ENCODE results near the gene SNAI1. TPM values are rescaled to one million over a fixed set of nuclear protein-coding genes. Genes with fewer than 3 reads are reported as not detected.
"Not testable (repeated sequence)": the region's sequence is repeated elsewhere in the genome, so short reads cannot be mapped to it uniquely, and the experiment has no call there.

The SNAI1 gene
- total and polyA plus RNA-seq, 7 donors = 0.60 to 2.9 (median 1.8) TPM

- peak; percentile 90 for DNase-seq
- Histone ChIP-seq H3K27ac (peak overlapping the region; percentile 69 to 79 (median 71)), H3K27me3 (no peaks in the 10 kb centered on the region), H3K4me1 (peaks cover 0 to 66% (median 55%) of the 10 kb centered on the region in 4 donors), H3K4me3 (no peak overlapping the region), H3K9me3 (no peaks in the 10 kb centered on the region), H3K36me3 (no peaks in the 10 kb centered on the region)
- intact Hi-C loops (cut with DNase I) = no loop called here
- 55 to 62% methylated on average over 22 of the region's 22 CpGs for WGBS, 2 donors
- TF ChIP-seq EP300 (IDR thresholded peaks at IDR 0.05) = no peak
- peak in 2 of 4 donors; percentile 18 to 32 for TF ChIP-seq POLR2AphosphoS5 (IDR thresholded peaks at IDR 0.05)
These were observed 6.7 kb downstream of the SNAI1 start for GRCh38 chr20:49989234-49990065.

- H3K4me3 ChIP-seq = no peak overlapping the region
- intact Hi-C loops (cut with DNase I) = no loop called here
These were observed 7.5 kb downstream of the SNAI1 start for GRCh38 chr20:49990271-49990720.

GRCh38 chr20:49993301-49993751 lies 10.5 kb downstream of the SNAI1 start:
- Histone ChIP-seq H3K27me3 (no peaks in the 10 kb centered on the region), H3K4me3 (no peak overlapping the region), H3K4me1 (peaks cover 0 to 27% (median 25%) of the 10 kb centered on the region in 4 donors), H3K27ac (no peak overlapping the region), H3K36me3 (no peaks in the 10 kb centered on the region), H3K9me3 (no peaks in the 10 kb centered on the region)
- DNase-seq = no peak
- TF ChIP-seq POLR2A (IDR thresholded peaks at IDR 0.05) = no peak
- TF ChIP-seq EP300 (IDR thresholded peaks at IDR 0.05) = no peak
- TF ChIP-seq CTCF (IDR thresholded peaks at IDR 0.05) = no peak
- no peak for TF ChIP-seq POLR2AphosphoS5 (IDR thresholded peaks at IDR 0.05)
- 51 to 77% methylated on average over 6 of the region's 6 CpGs for WGBS, 2 donors
- intact Hi-C loops (cut with DNase I) = no loop called here

More at GRCh38 chr20:49990271-49990720, 7.5 kb downstream of the SNAI1 start:
- TF ChIP-seq POLR2A (IDR thresholded peaks at IDR 0.05) = no peak
- TF ChIP-seq POLR2AphosphoS5 (IDR thresholded peaks at IDR 0.05) = peak in 2 of 4 donors; percentile 9 to 14
- TF ChIP-seq CTCF (IDR thresholded peaks at IDR 0.05) = no peak
- no peaks in the 10 kb centered on the region for H3K9me3 ChIP-seq
- 19 to 55% methylated on average over 9 of the region's 9 CpGs for WGBS, 2 donors
- peaks cover 0 to 58% (median 47%) of the 10 kb centered on the region in 4 donors for H3K4me1 ChIP-seq
- DNase-seq = no peak
- no peaks in the 10 kb centered on the region for H3K36me3 ChIP-seq
- H3K27me3 ChIP-seq = no peaks in the 10 kb centered on the region
- peak overlapping the region; percentile 69 to 79 (median 71) for H3K27ac ChIP-seq

GRCh38 chr20:49995586-49995985 lies 12.8 kb downstream of the SNAI1 start:
- DNase-seq = no peak
- no peak for TF ChIP-seq POLR2A (IDR thresholded peaks at IDR 0.05)
- TF ChIP-seq EP300 (IDR thresholded peaks at IDR 0.05) = no peak
- no peak for TF ChIP-seq POLR2AphosphoS5 (IDR thresholded peaks at IDR 0.05)
- TF ChIP-seq CTCF (IDR thresholded peaks at IDR 0.05) = no peak
- H3K4me1 ChIP-seq = peaks cover 0 to 5% (median 3%) of the 10 kb centered on the region in 4 donors
- H3K4me3 ChIP-seq = no peak overlapping the region
- intact Hi-C loops (cut with DNase I) = no loop called here
- no peaks in the 10 kb centered on the region for H3K9me3 ChIP-seq
- WGBS, 2 donors = 86 to 89% methylated on average over 3 of the region's 3 CpGs
- H3K27me3 ChIP-seq = no peaks in the 10 kb centered on the region
- no peak overlapping the region for H3K27ac ChIP-seq
- H3K36me3 ChIP-seq = no peaks in the 10 kb centered on the region

GRCh38 chr20:49998478-49999188 lies 15.9 kb downstream of the SNAI1 start:
- DNase-seq; H3K9me3 ChIP-seq; H3K36me3 ChIP-seq; H3K27me3 ChIP-seq; H3K27ac ChIP-seq; H3K4me1 ChIP-seq; intact Hi-C loops (cut with DNase I); H3K4me3 ChIP-seq: not testable (repeated sequence)
- WGBS, 2 donors = 86 to 88% methylated on average over 15 of the region's 15 CpGs
